HCT116 (cell line): ENCODE measurements around the gene OCA2. TPM values are rescaled to one million over a fixed set of nuclear protein-coding genes. Genes with fewer than 3 reads are reported as not detected.

Experiments used
- ATAC-seq: fragments of 200-7000 bp; cut with Tn5 transposase; 2 replicates; pipeline ENCODE4 v1.9.1; 2020; ENCODE audit warnings: mild to moderate bottlenecking, moderate library complexity
- BruUV-seq: library from RNA; stranded (reverse); fragments of 400-500 nt; replicated peaks from 2 replicates; lab custom pipeline; 2021; lab: Mats Ljungman, UMichigan
- CTCF ChIA-PET: fragments of 300-600 bp; sonication (Branson Sonifier 250); formaldehyde crosslinking; loops from one replicate; lab custom pipeline; 2021; ENCODE audit warnings: antibody characterized with exemption; lab: Charles Lee
- POLR2A ChIA-PET: fragments of 300-600, 350-600 bp; sonication (Branson Sonifier 250); formaldehyde crosslinking; loops from one replicate; lab custom pipeline; 2021; ENCODE audit warnings: antibody characterized with exemption; lab: Charles Lee
- RAD21 ChIA-PET, 2 experiments: fragments of 300-600 bp; sonication (Branson Sonifier 250); formaldehyde crosslinking; loops; one replicate each; lab custom pipeline; 2023; ENCODE audit warnings: low total read pairs in 2 of 2; ENCODE audit not compliant: uncharacterized antibody in 2 of 2, unreplicated experiment in 2 of 2, low non-redundant PET in 1 of 2; lab: Charles Lee
- DNase-seq: peaks from one replicate; pipeline ENCODE4 v3.0.0-alpha.2; 2010; ENCODE audit warnings: low read depth, low spot score
- H2AFZ ChIP-seq: fragments of 200-600 bp; shearing (Covaris generic), sonication (generic); 2 replicates; pipeline ENCODE4 v1.6.1; 2017; ENCODE audit warnings: low read depth, mixed run types, mixed read lengths, antibody characterized with exemption, low read length; ENCODE audit not compliant: poor library complexity, severe bottlenecking
- H3K27ac ChIP-seq: 2 replicates; pipeline ENCODE4 v1.5.1; 2012; ENCODE audit warnings: low read depth, low read length
- H3K27me3 ChIP-seq: fragments of 200-600 bp; sonication (generic); 2 replicates; pipeline ENCODE4 v1.6.1; 2016; ENCODE audit warnings: mixed run types, low read length, mixed read lengths; ENCODE audit not compliant: insufficient read depth
- H3K36me3 ChIP-seq, 2 experiments: fragments of 200-500 bp in 1 of 2; fragments of 200-600 bp in 1 of 2; sonication (Bioruptor generic) in 1 of 2; sonication (generic) in 1 of 2; 2 replicates each; pipeline versions ENCODE4 v1.5.1 to v1.6.1; 2014 to 2016; ENCODE audit warnings: low read length in 2 of 2, inconsistent platforms in 1 of 2, mixed read lengths in 1 of 2, mixed run types in 1 of 2; ENCODE audit not compliant: insufficient read depth in 2 of 2, control insufficient read depth in 1 of 2
- H3K4me1 ChIP-seq, 2 experiments: fragments of 200-600 bp in 1 of 2; sonication (generic) in 1 of 2; 2 replicates each; pipeline versions ENCODE4 v1.5.1 to v1.6.1; 2012 to 2017; ENCODE audit warnings: low read length in 2 of 2, inconsistent platforms in 1 of 2, mild to moderate bottlenecking in 1 of 2, mixed read lengths in 1 of 2, mixed run types in 1 of 2, moderate library complexity in 1 of 2; ENCODE audit not compliant: insufficient read depth in 2 of 2, control insufficient read depth in 1 of 2
- H3K4me2 ChIP-seq: fragments of 200-600 bp; sonication (generic); 2 replicates; pipeline ENCODE4 v1.6.1; 2017; ENCODE audit warnings: mixed run types, low read length, mixed read lengths
- H3K4me3 ChIP-seq, 2 experiments: fragments of 200-600 bp in 1 of 2; sonication (generic) in 1 of 2; replicated peaks in 1 of 2; 2 replicates each; pipeline ENCODE4 v1.5.1; 2011 to 2016; ENCODE audit warnings: low read length in 2 of 2, control low read depth in 1 of 2, low read depth in 1 of 2, mild to moderate bottlenecking in 1 of 2, mixed read lengths in 1 of 2, mixed run types in 1 of 2
- H3K79me2 ChIP-seq: fragments of 200-600 bp; sonication (generic); 2 replicates; pipeline ENCODE4 v1.6.1; 2017; ENCODE audit warnings: mild to moderate bottlenecking, mixed run types, low read length, moderate library complexity, mixed read lengths; ENCODE audit not compliant: insufficient read depth
- H3K9ac ChIP-seq: fragments of 200-600 bp; sonication (generic); 2 replicates; pipeline ENCODE4 v1.6.1; 2016; ENCODE audit warnings: low read length, mixed read lengths
- H3K9me2 ChIP-seq: fragments of 200-600 bp; sonication (generic), shearing (Covaris generic); 2 replicates; pipeline ENCODE4 v1.6.1; 2017; ENCODE audit warnings: mixed run types, mild to moderate bottlenecking, moderate library complexity; ENCODE audit not compliant: insufficient read depth
- H3K9me3 ChIP-seq, 2 experiments: fragments of 200-500 bp in 1 of 2; fragments of 200-600 bp in 1 of 2; sonication (Bioruptor generic) in 1 of 2; sonication (generic) in 1 of 2; 2 replicates each; pipeline ENCODE4 v1.6.1; 2014 to 2017; ENCODE audit warnings: low read length in 2 of 2, mixed read lengths in 2 of 2, inconsistent platforms in 1 of 2, low read depth in 1 of 2, mild to moderate bottlenecking in 1 of 2, mixed run types in 1 of 2, moderate library complexity in 1 of 2; ENCODE audit not compliant: control insufficient read depth in 1 of 2, insufficient read depth in 1 of 2
- H4K20me1 ChIP-seq: fragments of 200-600 bp; sonication (generic), shearing (Covaris generic); 2 replicates; pipeline ENCODE4 v1.6.1; 2017; ENCODE audit warnings: mixed run types, mild to moderate bottlenecking, moderate library complexity; ENCODE audit not compliant: insufficient read depth
- CTCF ChIP-seq, 3 experiments: fragments of 200-600 bp in 1 of 3; sonication (generic) in 1 of 3; IDR thresholded peaks in 2 of 3; conservative IDR thresholded peaks in 1 of 3; 2 replicates each; pipeline ENCODE4 v1.5.1; 2012 to 2017; ENCODE audit warnings: low read depth in 2 of 3, low read length in 2 of 3, antibody characterized with exemption in 1 of 3, borderline replicate concordance in 1 of 3, control low read depth in 1 of 3, mild to moderate bottlenecking in 1 of 3, mixed read lengths in 1 of 3, mixed run types in 1 of 3, moderate library complexity in 1 of 3; ENCODE audit not compliant: insufficient read depth in 1 of 3
- FOSL1 ChIP-seq: IDR thresholded peaks from 2 replicates; pipeline ENCODE4 v1.6.1; 2012; ENCODE audit warnings: low read depth
- JUND ChIP-seq: IDR thresholded peaks from 2 replicates; pipeline ENCODE4 v1.6.1; 2012
- MAX ChIP-seq: IDR thresholded peaks from 2 replicates; pipeline ENCODE4 v1.6.1; 2012
- POLR2A ChIP-seq: IDR thresholded peaks from 2 replicates; pipeline ENCODE4 v1.7.0; 2011; ENCODE audit warnings: borderline replicate concordance; ENCODE audit not compliant: insufficient read depth, insufficient read length; ENCODE audit errors: extremely low read depth
- POLR2AphosphoS5 ChIP-seq: IDR thresholded peaks from 2 replicates; pipeline ENCODE4 v1.6.1; 2011; ENCODE audit warnings: mild to moderate bottlenecking, low read depth, low read length, moderate library complexity
- REST ChIP-seq: IDR thresholded peaks from 2 replicates; pipeline ENCODE4 v1.6.1; 2012; ENCODE audit warnings: low read depth
- ZFX ChIP-seq: fragments of 450-650 bp; IDR thresholded peaks from 2 replicates; pipeline ENCODE4 v1.6.1; 2017
- ZNF274 ChIP-seq: fragments of 200-500 bp; sonication (Bioruptor generic); IDR thresholded peaks from 2 replicates; pipeline ENCODE4 v1.6.1; 2014; ENCODE audit warnings: mild to moderate bottlenecking, low read depth, low read length, inconsistent platforms
- intact Hi-C: fragments of 100-400 bp; cut with micrococcal nuclease; formaldehyde crosslinking; loops from 2 replicates; pipeline ENCODE4 v1.10.0; 2022
- total RNA-seq: library from RNA; stranded (reverse); gene quantifications from one replicate; pipeline ENCODE4 v1.2.1, GENCODE V29; 2021; ENCODE audit not compliant: unreplicated experiment

The OCA2 gene
- total RNA-seq, 1 experiment from 2014 or later, result not detected

- Histone ChIP-seq H3K79me2 (no peaks in the 10 kb centered on the region), H3K27ac (no peak overlapping the region), H3K4me1 (no peaks in the 10 kb centered on the region), H3K27me3 (no peaks in the 10 kb centered on the region), H3K9me3 (peaks cover 29 to 45% of the 10 kb centered on the region in 2 experiments; a peak in 2 of 4 replicates), H3K9me2 (no peaks in the 10 kb centered on the region), H3K4me2 (no peak overlapping the region)
- no TSS peak for BruUV-seq
- ATAC-seq, result no peak
- intact Hi-C loops, result no loop called here
- no peak for DNase-seq
- RAD21 ChIA-PET, result no interaction called here
- CTCF ChIA-PET, result no interaction called here
- TF ChIP-seq ZNF274 (no peak), POLR2A (no peak), JUND (no peak), POLR2AphosphoS5 (no peak), MAX (no peak)
- TF ChIP-seq, all 23 proteins: peak for 0
- POLR2A ChIA-PET, result no interaction called here
- Histone ChIP-seq H3K4me3 (no peak overlapping the region), H2AFZ (no peak overlapping the region), H3K36me3 (no peaks in the 10 kb centered on the region), H3K9ac (no peak overlapping the region), H4K20me1 (no peaks in the 10 kb centered on the region)
Measured at GRCh38 chr15:27743638-27744037, 355.5 kb downstream of the OCA2 start.

- no peak overlapping the region for H3K27ac ChIP-seq
- ATAC-seq, result no peak
Measured at GRCh38 chr15:27742751-27743477, 356.2 kb downstream of the OCA2 start.

More at GRCh38 chr15:27742751-27743477, 356.2 kb downstream of the OCA2 start:
- BruUV-seq, result no TSS peak
- H3K4me3 ChIP-seq, result no peak overlapping the region
- no peak overlapping the region for H2AFZ ChIP-seq
- TF ChIP-seq CTCF (IDR thresholded peaks at IDR 0.05 in 2 of 3, conservative IDR thresholded peaks at IDR 0.05 in 1 of 3; ENCODE audit: borderline replicate concordance in 1 of 3, insufficient read depth in 1 of 3, low read depth in 2 of 3, low read length in 2 of 3) (no peak), POLR2A (no peak), REST (no peak), FOSL1 (no peak), ZFX (no peak)
- H3K27me3 ChIP-seq, result no peaks in the 10 kb centered on the region
- no peaks in the 10 kb centered on the region for H3K79me2 ChIP-seq
- CTCF ChIA-PET, result no interaction called here
- H4K20me1 ChIP-seq, result no peaks in the 10 kb centered on the region
- RAD21 ChIA-PET, result no interaction called here
- DNase-seq, result no peak
- intact Hi-C loops, result no loop called here
- POLR2A ChIA-PET, result no interaction called here
- H3K4me1 ChIP-seq, result no peaks in the 10 kb centered on the region
- H3K4me2 ChIP-seq, result no peak overlapping the region
- H3K9me2 ChIP-seq, result no peaks in the 10 kb centered on the region
- H3K9ac ChIP-seq, result no peak overlapping the region
- H3K36me3 ChIP-seq, result no peaks in the 10 kb centered on the region
- peaks cover 25 to 42% of the 10 kb centered on the region in 2 experiments; a peak in 2 of 4 replicates for H3K9me3 ChIP-seq
